Activated CD4-positive, alpha-beta memory T cell treated with anti-CD3 and anti-CD28 coated beads for 36 hours (primary cell): Measurements from ENCODE around the gene OCA2. TPM values are rescaled to one million over a fixed set of nuclear protein-coding genes. Genes with fewer than 3 reads are reported as not detected.

Source experiments
- CTCF ChIA-PET: fragments of 350-600 bp; sonication (Branson Sonifier 250); formaldehyde crosslinking; loops from one replicate; lab custom pipeline; 2021; ENCODE audit warnings: antibody characterized with exemption, inconsistent platforms; lab: Charles Lee
- POLR2A ChIA-PET: fragments of 350-600 bp; sonication (Branson Sonifier 250); formaldehyde crosslinking; loops from one replicate; lab custom pipeline; 2021; ENCODE audit warnings: antibody characterized with exemption; lab: Charles Lee
- DNase-seq: peaks from one replicate; pipeline ENCODE4 v3.0.0-alpha.2; 2020
- H3K27ac Mint-ChIP-seq: one replicate; pipeline ENCODE4 v1.8.0; 2021; ENCODE audit warnings: mixed read lengths
- H3K27me3 Mint-ChIP-seq: one replicate; pipeline ENCODE4 v1.8.0; 2021; ENCODE audit warnings: mixed read lengths
- H3K36me3 Mint-ChIP-seq: one replicate; pipeline ENCODE4 v1.8.0; 2021; ENCODE audit warnings: mixed read lengths
- H3K4me1 Mint-ChIP-seq: one replicate; pipeline ENCODE4 v1.8.0; 2021; ENCODE audit warnings: low read depth, mixed read lengths
- H3K4me3 Mint-ChIP-seq: one replicate; pipeline ENCODE4 v1.8.0; 2021; ENCODE audit warnings: mild to moderate bottlenecking, mixed read lengths
- H3K9me3 Mint-ChIP-seq: one replicate; pipeline ENCODE4 v1.8.0; 2021; ENCODE audit warnings: mixed read lengths
- intact Hi-C: fragments of 100-400 bp; cut with micrococcal nuclease; formaldehyde crosslinking; loops from one replicate; pipeline ENCODE4 v1.15.1; 2023
- total RNA-seq, 2 experiments: library from RNA; stranded (reverse); gene quantifications; one replicate each; pipeline ENCODE4 v1.2.3, GENCODE V29; 2021

The OCA2 gene
- total RNA-seq, 2 experiments from 2014 or later = not detected

DNA sequence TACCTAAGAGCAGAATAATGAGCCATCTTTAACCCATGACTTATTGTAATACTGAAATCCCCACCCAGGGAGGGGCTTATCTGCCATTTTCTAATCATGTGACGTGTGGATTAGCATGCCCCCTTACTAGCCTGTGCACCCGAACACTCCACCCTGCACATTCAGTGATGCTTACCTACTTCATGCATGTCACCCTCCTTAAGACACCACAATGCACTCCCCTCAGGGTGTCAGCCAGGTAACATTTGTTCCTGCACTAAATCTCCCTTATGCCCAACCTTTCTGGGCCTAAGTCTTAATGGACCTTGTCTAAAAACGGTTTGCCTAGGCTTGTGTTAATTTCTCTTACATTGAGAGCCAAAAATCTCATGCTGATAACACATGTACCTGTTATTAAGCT, 336.6 kb downstream of the OCA2 start:
- Mint-ChIP-seq H3K27ac (no peak overlapping the region), H3K9me3 (peaks cover 5% of the 10 kb centered on the region), H3K36me3 (no peaks in the 10 kb centered on the region), H3K27me3 (no peaks in the 10 kb centered on the region), H3K4me1 (no peaks in the 10 kb centered on the region), H3K4me3 (no peak overlapping the region)
- no peak for DNase-seq
- ChIA-PET CTCF (no interaction called here), POLR2A (no interaction called here)
- intact Hi-C loops = no loop called here

DNA sequence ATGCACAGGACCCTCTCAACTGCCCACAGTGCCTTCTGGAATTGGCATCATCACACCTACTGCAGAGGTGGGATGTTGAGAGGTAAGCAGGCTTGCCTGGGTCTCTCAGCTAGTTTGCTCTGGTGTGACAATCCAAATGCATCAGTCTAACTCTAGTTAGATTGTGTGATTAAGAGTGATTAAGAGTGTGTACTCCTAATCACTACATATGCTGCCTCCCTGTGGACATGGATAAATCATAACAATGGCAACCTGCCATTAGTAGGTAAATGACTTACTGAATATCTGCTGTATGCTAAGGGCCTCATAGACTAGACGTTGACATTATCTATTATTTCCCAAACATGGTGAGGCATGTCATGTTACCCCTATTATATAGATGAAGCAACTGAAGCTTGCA, 342.1 kb downstream of the OCA2 start:
- intact Hi-C loops = no loop called here
- Mint-ChIP-seq H3K4me1 (no peaks in the 10 kb centered on the region), H3K27me3 (no peaks in the 10 kb centered on the region), H3K4me3 (no peak overlapping the region), H3K36me3 (no peaks in the 10 kb centered on the region), H3K9me3 (no peaks in the 10 kb centered on the region), H3K27ac (no peak overlapping the region)
- DNase-seq = no peak
- CTCF ChIA-PET = no interaction called here
- POLR2A ChIA-PET = no interaction called here

DNA sequence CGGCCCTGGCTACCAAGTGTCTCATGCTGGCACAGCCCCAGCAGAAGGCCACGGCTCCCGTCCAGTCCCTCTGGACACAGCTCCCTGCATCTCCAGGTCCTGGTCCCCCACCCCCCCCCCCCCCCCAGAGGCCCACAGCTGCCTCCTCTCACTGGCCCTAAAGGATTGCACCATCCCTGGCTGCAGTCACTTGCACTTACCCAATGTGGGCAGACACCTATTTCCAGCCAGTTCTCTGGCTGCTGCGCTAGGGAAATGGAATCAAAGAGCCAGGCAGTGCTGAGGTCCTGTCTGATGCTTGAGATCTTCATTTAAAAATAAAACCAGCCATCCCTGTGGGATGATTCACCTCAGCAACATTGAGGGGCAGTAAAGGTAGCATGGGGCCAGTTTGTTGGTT, 346.4 kb downstream of the OCA2 start:
- no peak for DNase-seq
- ChIA-PET CTCF (no interaction called here), POLR2A (no interaction called here)
- Mint-ChIP-seq H3K4me1 (no peaks in the 10 kb centered on the region), H3K4me3 (no peak overlapping the region), H3K27ac (no peak overlapping the region), H3K36me3 (no peaks in the 10 kb centered on the region), H3K27me3 (no peaks in the 10 kb centered on the region), H3K9me3 (no peaks in the 10 kb centered on the region)
- intact Hi-C loops = no loop called here

DNA sequence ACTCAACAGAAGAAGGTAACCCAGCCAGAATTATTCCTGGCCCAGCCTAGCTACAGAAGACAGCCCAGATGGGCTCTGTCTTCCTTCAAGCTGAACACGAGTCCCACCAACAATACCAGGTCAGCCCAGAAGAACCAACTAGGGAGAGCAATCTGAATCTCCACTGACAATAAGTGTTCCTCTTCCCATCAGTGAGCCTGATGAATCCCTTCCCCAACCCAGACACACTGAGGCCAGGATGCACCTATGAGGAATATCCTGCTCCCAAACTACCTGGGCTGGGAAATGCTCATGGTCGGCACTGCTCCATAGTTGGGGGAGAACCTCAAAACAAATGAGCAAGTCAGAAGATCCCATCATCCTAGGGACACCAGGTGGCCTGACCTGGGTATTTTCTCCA, 351.1 kb downstream of the OCA2 start:
- H3K36me3 Mint-ChIP-seq = no peaks in the 10 kb centered on the region
- H3K27ac Mint-ChIP-seq = no peak overlapping the region
- H3K4me3 Mint-ChIP-seq = no peak overlapping the region
- H3K27me3 Mint-ChIP-seq = no peaks in the 10 kb centered on the region
- ChIA-PET POLR2A (no interaction called here), CTCF (no interaction called here)
- no peaks in the 10 kb centered on the region for H3K4me1 Mint-ChIP-seq
- DNase-seq = no peak
- intact Hi-C loops = no loop called here
- no peaks in the 10 kb centered on the region for H3K9me3 Mint-ChIP-seq

DNA sequence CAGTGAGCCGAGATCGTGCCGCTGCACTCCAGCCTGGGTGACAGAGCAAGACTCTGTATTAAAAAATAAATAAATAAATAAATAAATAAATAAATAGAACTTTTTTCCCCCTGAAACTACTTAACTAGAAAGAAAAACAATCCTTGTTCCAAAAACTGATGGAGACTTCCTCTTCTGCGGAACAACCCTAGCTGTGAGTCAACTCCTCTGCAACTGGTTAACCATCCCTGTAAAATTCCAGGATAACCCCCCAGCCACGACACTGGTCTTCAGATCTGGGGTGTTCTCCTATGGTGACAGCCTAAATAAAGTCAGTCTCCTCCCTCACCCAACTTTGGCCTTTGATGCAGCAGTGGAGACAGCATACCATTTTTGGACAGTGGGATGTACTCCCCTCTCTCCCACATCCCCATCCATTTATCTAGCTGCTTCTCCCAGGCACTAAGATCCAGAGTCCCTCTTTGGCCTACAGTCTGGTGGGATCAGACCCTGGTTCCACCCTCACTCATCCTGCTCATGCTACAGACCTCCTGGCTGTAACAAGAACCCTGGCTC, 352.6 kb downstream of the OCA2 start:
- no peaks in the 10 kb centered on the region for H3K36me3 Mint-ChIP-seq
- ChIA-PET CTCF (no interaction called here), POLR2A (no interaction called here)
- H3K4me1 Mint-ChIP-seq = no peaks in the 10 kb centered on the region
- no peak overlapping the region for H3K27ac Mint-ChIP-seq
- H3K4me3 Mint-ChIP-seq = no peak overlapping the region
- no peaks in the 10 kb centered on the region for H3K9me3 Mint-ChIP-seq
- intact Hi-C loops = no loop called here
- no peak for DNase-seq
- no peaks in the 10 kb centered on the region for H3K27me3 Mint-ChIP-seq

DNA sequence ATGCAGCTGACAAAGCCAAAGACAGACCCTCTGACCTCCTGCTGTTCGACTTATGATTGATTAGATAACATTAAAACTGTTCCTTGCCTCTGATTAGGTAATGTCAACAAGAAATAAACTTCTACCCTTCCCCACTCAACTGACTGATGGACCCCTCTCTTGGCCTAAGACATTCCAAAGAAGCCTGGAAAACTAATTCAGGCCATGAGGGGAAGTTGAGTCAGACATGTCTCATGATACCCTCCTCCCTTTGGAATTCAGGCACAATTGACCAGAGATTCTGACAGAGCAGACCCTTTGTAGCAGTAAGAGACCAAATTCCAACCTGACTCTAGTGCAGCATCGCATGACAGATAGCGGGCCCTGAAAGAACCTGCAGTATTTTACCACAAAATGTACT, 354.5 kb downstream of the OCA2 start:
- ChIA-PET POLR2A (no interaction called here), CTCF (no interaction called here)
- DNase-seq = no peak
- no peaks in the 10 kb centered on the region for H3K27me3 Mint-ChIP-seq
- no peak overlapping the region for H3K4me3 Mint-ChIP-seq
- H3K27ac Mint-ChIP-seq = no peak overlapping the region
- no peaks in the 10 kb centered on the region for H3K9me3 Mint-ChIP-seq
- no peaks in the 10 kb centered on the region for H3K36me3 Mint-ChIP-seq
- intact Hi-C loops = no loop called here
- no peaks in the 10 kb centered on the region for H3K4me1 Mint-ChIP-seq

DNA sequence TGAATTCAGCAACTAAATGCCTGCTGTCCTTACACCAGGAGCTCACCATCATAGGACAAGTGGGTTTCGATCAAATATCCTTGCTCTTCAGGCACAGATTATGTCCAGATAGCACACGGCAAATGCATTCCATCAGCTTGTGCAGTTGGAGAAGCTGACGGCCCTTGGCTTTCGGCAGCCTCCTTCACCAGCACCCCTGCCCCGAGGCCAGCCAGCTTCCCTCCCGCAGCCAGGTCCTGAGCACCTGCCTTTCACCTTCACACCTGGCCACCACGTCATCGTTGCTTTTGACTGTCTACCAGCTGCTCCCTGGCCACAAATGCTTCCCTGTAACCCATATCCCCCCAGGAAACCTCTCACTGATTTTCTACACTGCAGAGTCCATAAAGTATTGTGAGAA, 355.5 kb downstream of the OCA2 start:
- H3K4me1 Mint-ChIP-seq = no peaks in the 10 kb centered on the region
- intact Hi-C loops = no loop called here
- H3K9me3 Mint-ChIP-seq = no peaks in the 10 kb centered on the region
- no peaks in the 10 kb centered on the region for H3K36me3 Mint-ChIP-seq
- H3K27me3 Mint-ChIP-seq = no peaks in the 10 kb centered on the region
- H3K4me3 Mint-ChIP-seq = no peak overlapping the region
- DNase-seq = no peak
- CTCF ChIA-PET = no interaction called here
- no peak overlapping the region for H3K27ac Mint-ChIP-seq
- POLR2A ChIA-PET = no interaction called here

DNA sequence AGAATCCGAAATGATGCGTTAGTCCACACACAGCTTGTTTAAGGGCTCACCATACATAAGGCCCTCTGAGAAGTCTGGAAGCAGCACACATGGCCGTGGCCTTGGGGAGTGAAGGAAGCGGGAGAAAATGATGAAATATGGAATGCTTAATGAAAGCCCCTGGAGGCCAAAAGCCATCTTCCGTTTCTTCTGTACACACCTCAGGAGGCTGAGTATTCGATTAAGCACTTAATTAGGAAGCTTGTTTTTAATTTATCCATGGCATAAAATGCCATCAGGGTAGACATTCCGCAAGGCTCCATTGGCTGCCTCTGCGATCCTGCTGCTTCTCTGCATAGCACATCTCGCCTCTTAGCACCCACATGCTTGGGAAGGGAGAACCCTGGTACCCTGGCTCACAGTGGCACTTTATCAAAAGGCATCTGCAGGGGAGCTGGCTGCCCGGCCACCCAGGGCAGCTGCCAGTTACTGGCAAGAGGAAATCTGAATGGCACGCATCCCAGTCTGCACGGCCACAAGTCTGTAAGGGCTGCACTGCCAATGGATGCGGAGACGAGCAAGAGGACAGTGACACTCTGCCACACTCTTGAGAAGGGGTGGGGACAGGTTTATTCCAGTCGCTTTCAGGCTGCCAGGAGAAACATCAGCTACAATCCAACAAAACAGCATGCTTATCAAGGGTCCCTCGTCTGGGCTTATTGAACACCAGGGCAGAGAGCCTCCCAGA, 356.2 kb downstream of the OCA2 start:
- intact Hi-C loops = no loop called here
- Mint-ChIP-seq H3K27me3 (no peaks in the 10 kb centered on the region), H3K4me1 (no peaks in the 10 kb centered on the region), H3K36me3 (no peaks in the 10 kb centered on the region), H3K9me3 (no peaks in the 10 kb centered on the region), H3K4me3 (no peak overlapping the region), H3K27ac (no peak overlapping the region)
- CTCF ChIA-PET = no interaction called here
- no peak for DNase-seq
- POLR2A ChIA-PET = no interaction called here

DNA sequence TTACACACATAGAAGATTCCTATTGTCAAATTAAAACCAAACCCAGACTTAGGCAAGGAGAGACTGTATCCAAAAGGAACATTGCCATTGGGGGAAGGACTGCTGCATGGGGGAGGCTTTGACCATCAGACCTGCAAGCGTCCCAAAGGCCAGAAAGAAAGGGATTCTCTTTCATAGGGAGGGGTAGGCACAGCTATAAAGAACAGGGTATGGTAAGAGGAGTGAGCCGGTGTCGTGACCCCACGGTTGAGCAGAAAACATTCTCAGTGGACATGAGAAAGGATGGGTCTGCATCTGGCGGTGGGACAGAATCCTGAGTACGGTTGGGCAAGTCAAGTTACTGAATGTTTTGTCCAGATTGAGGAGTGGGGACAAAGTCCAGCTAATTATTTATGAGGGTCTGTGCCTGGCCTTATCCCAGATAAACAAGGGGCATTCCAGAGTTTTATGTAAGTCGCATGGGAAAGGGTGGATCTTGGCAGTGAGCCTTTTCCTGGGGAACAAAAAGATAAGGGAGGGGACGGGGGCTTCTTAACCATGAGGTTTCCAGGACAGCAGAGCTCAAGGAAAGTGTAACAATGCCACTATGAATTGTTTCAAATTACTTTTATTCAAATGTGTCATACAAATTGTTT, 357.8 kb downstream of the OCA2 start:
- ChIA-PET POLR2A (no interaction called here), CTCF (no interaction called here)
- no peaks in the 10 kb centered on the region for H3K27me3 Mint-ChIP-seq
- intact Hi-C loops = no loop called here
- H3K4me1 Mint-ChIP-seq = no peaks in the 10 kb centered on the region
- no peak overlapping the region for H3K27ac Mint-ChIP-seq
- no peak overlapping the region for H3K4me3 Mint-ChIP-seq
- no peak for DNase-seq
- peaks cover 9% of the 10 kb centered on the region for H3K9me3 Mint-ChIP-seq
- no peaks in the 10 kb centered on the region for H3K36me3 Mint-ChIP-seq

DNA sequence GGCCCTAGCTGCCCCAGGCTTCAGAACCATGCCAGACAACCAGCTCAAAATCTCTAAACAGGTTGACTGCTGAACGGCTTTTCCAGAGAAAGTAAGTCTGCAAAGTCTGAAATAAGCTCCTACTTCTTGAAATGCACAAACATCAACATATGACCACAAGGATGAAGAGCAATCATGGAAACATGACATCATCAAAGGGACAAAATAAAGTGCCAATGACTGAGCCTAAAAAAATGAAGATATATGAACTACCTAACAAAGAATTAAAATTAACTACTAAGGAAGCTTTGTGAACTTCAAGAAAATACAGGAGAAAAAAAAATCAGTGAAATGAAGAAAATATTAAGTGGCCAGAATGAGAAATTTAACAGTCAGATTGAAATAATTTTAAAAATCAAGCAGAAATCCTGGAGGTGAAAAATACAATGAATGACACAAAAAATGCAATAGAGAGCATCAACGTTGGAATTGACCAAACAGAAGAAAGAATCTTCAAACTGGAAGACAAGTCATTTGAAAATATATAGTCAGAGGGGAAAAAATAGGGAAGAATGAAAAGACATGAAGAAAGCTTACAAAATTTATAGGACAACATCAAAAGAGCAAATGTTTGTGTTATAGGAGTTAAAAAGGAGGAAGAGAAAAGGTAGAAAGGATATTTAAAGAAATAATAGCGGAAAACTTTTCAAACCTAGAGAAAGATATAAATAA, 364.2 kb downstream of the OCA2 start:
- Mint-ChIP-seq H3K27ac (no peak overlapping the region), H3K4me3 (no peak overlapping the region), H3K9me3 (peaks cover 38% of the 10 kb centered on the region), H3K36me3 (no peaks in the 10 kb centered on the region), H3K4me1 (no peaks in the 10 kb centered on the region), H3K27me3 (no peaks in the 10 kb centered on the region)
- intact Hi-C loops = no loop called here
- no peak for DNase-seq
- CTCF ChIA-PET = no interaction called here
- POLR2A ChIA-PET = no interaction called here

DNA sequence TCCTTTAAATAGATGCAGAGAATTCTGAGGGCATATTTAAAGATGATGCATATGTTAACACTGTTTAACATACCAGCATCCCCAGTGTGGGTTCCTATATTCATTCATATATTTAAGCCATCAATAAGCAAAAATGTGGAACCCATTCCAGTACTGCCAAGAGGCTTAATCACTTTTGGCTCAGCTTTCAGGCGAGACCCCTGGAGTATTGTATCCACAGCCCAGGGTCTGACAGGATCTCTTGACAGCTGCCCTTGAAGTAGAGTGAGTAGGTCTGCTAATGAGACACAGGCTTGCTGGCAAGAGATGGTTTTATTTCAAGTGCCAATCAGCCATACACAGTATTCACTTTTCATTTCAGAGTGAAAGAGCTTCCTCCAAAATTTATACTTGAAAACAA, 367.3 kb downstream of the OCA2 start:
- H3K36me3 Mint-ChIP-seq = no peaks in the 10 kb centered on the region
- no peaks in the 10 kb centered on the region for H3K4me1 Mint-ChIP-seq
- intact Hi-C loops = no loop called here
- peaks cover 34% of the 10 kb centered on the region for H3K9me3 Mint-ChIP-seq
- no peaks in the 10 kb centered on the region for H3K27me3 Mint-ChIP-seq
- H3K4me3 Mint-ChIP-seq = no peak overlapping the region
- ChIA-PET POLR2A (no interaction called here), CTCF (no interaction called here)
- DNase-seq = no peak
- H3K27ac Mint-ChIP-seq = no peak overlapping the region

DNA sequence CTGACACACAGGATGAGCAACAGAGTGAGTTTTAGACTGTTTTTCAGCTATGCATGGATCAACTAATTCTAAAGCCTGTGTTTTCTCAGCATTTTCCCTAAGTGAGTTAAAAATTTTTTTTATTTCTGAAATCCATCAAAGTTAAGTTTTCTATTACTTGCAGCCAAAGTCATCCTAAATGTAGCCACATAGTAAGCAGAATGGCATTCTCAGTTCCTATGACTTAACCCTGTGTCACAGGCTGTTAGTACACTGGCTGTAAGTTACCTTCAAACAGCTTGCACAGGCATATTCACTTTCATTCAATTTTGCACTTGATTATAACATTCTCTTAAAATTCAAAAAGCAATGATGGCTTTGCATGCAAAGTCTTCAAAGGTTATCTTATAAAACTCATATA, 368.2 kb downstream of the OCA2 start:
- Mint-ChIP-seq H3K4me3 (no peak overlapping the region), H3K27me3 (no peaks in the 10 kb centered on the region), H3K27ac (no peak overlapping the region), H3K36me3 (no peaks in the 10 kb centered on the region), H3K9me3 (peaks cover 27% of the 10 kb centered on the region), H3K4me1 (no peaks in the 10 kb centered on the region)
- ChIA-PET POLR2A (no interaction called here), CTCF (no interaction called here)
- intact Hi-C loops = no loop called here
- DNase-seq = no peak
